KMS-11 (cell line): ENCODE data around the gene RELN.

Experiments
- H2AFZ ChIP-seq: fragments of 200-600 bp; sonication (generic); 2 replicates; pipeline ENCODE4 v1.6.1; 2016; ENCODE audit warnings: antibody characterized with exemption, mixed run types, low read depth
- H3K27ac ChIP-seq: fragments of 200-600 bp; sonication (generic); 2 replicates; pipeline ENCODE4 v1.6.1; 2016; ENCODE audit warnings: mild to moderate bottlenecking, mixed run types
- H3K27me3 ChIP-seq: fragments of 200-600 bp; sonication (generic); 2 replicates; pipeline ENCODE4 v1.6.1; 2017; ENCODE audit warnings: mild to moderate bottlenecking, low read depth, mixed run types, moderate library complexity; ENCODE audit not compliant: insufficient read depth
- H3K36me3 ChIP-seq: fragments of 200-600 bp; sonication (generic); 2 replicates; pipeline ENCODE4 v1.6.1; 2017; ENCODE audit warnings: mild to moderate bottlenecking, mixed run types; ENCODE audit not compliant: insufficient read depth
- H3K4me1 ChIP-seq: fragments of 200-600 bp; sonication (generic); 2 replicates; pipeline ENCODE4 v1.6.1; 2016; ENCODE audit warnings: mild to moderate bottlenecking, low read depth, mixed run types; ENCODE audit not compliant: poor library complexity, severe bottlenecking
- H3K4me2 ChIP-seq: fragments of 200-600 bp; sonication (generic); 2 replicates; pipeline ENCODE4 v1.7.0; 2016; ENCODE audit warnings: mild to moderate bottlenecking, mixed run types
- H3K4me3 ChIP-seq: fragments of 200-600 bp; sonication (generic); IDR thresholded peaks from 2 replicates; pipeline ENCODE4 v1.6.1; 2017; ENCODE audit warnings: low read depth, low read length, mixed read lengths; ENCODE audit not compliant: insufficient read depth
- H3K79me2 ChIP-seq: fragments of 200-600 bp; sonication (generic); 2 replicates; pipeline ENCODE4 v1.6.1; 2016; ENCODE audit warnings: low read depth, mixed run types; ENCODE audit not compliant: insufficient read depth
- H3K9ac ChIP-seq: fragments of 200-600 bp; sonication (generic); 2 replicates; pipeline ENCODE4 v1.6.1; 2016; ENCODE audit warnings: mild to moderate bottlenecking, mixed run types
- H4K20me1 ChIP-seq: fragments of 200-600 bp; sonication (generic); 2 replicates; pipeline ENCODE4 v1.6.1; 2016; ENCODE audit warnings: mild to moderate bottlenecking, mixed run types; ENCODE audit not compliant: insufficient read depth
- CTCF ChIP-seq: fragments of 200-600 bp; sonication (generic); conservative IDR thresholded peaks from 2 replicates; pipeline ENCODE4 v1.6.1; 2017; ENCODE audit warnings: low read depth, mild to moderate bottlenecking, antibody characterized with exemption, low read length, moderate library complexity, mixed read lengths

RELN gene

GRCh38 chr7:103987451-103987850 is 2.0 kb downstream of the RELN start:
- TF ChIP-seq CTCF: no peak
- Histone ChIP-seq H3K27me3 (0 out of 2 replicates have a peak, but pooled peaks cover 4% of the 10 kb centered on the region), H2AFZ (no peak overlapping the region)

GRCh38 chr7:103985565-103986126 is 3.8 kb downstream of the RELN start:
- Histone ChIP-seq H2AFZ (no peak overlapping the region), H3K79me2 (no peaks in the 10 kb centered on the region), H3K27me3 (0 out of 2 replicates have a peak, but pooled peaks cover 4% of the 10 kb centered on the region), H4K20me1 (no peaks in the 10 kb centered on the region), H3K4me2 (no peak overlapping the region), H3K4me3 (no peak overlapping the region), H3K36me3 (no peaks in the 10 kb centered on the region), H3K27ac (no peak overlapping the region), H3K9ac (no peak overlapping the region), H3K4me1 (no peaks in the 10 kb centered on the region)
- TF ChIP-seq CTCF: no peak

More at GRCh38 chr7:103987451-103987850, 2.0 kb downstream of the RELN start:
- Histone ChIP-seq H3K4me3 (no peak overlapping the region), H4K20me1 (no peaks in the 10 kb centered on the region), H3K4me1 (no peaks in the 10 kb centered on the region), H3K4me2 (no peak overlapping the region), H3K9ac (no peak overlapping the region), H3K36me3 (no peaks in the 10 kb centered on the region), H3K27ac (no peak overlapping the region), H3K79me2 (no peaks in the 10 kb centered on the region)

GRCh38 chr7:103984050-103984449 is 5.4 kb downstream of the RELN start:
- no peak overlapping the region for H2AFZ ChIP-seq
- no peaks in the 10 kb centered on the region for H3K36me3 ChIP-seq
- H3K27me3 ChIP-seq: 0 out of 2 replicates have a peak, but pooled peaks cover 4% of the 10 kb centered on the region
- H3K9ac ChIP-seq: no peak overlapping the region
- no peaks in the 10 kb centered on the region for H3K79me2 ChIP-seq
- H3K27ac ChIP-seq: no peak overlapping the region
- H3K4me2 ChIP-seq: no peak overlapping the region
- no peaks in the 10 kb centered on the region for H4K20me1 ChIP-seq
- no peaks in the 10 kb centered on the region for H3K4me1 ChIP-seq
- no peak for TF ChIP-seq CTCF
- no peak overlapping the region for H3K4me3 ChIP-seq

- Histone ChIP-seq H3K36me3 (no peaks in the 10 kb centered on the region), H3K4me2 (no peak overlapping the region), H4K20me1 (no peaks in the 10 kb centered on the region), H3K4me1 (no peaks in the 10 kb centered on the region), H3K27me3 (no peaks in the 10 kb centered on the region), H3K4me3 (no peak overlapping the region), H3K9ac (no peak overlapping the region), H2AFZ (no peak overlapping the region), H3K79me2 (no peaks in the 10 kb centered on the region), H3K27ac (no peak overlapping the region)
- TF ChIP-seq CTCF: no peak
Measured at GRCh38 chr7:103983201-103983977, 6.1 kb downstream of the RELN start.
